22Rv1 (cell line): ENCODE data around the gene C1orf115.

ENCODE experiments used
- ZFX ChIP-seq: fragments of 450-650 bp; IDR thresholded peaks from 2 replicates; pipeline ENCODE4 v1.6.1; 2017; ENCODE audit warnings: antibody characterized with exemption, borderline replicate concordance
- TF ChIP-seq, protein P1 (sequence below): fragments of 450-650 bp; IDR thresholded peaks from 2 replicates; pipeline ENCODE4 v1.5.1; 2017; ENCODE audit warnings: mild to moderate bottlenecking

DNA sequence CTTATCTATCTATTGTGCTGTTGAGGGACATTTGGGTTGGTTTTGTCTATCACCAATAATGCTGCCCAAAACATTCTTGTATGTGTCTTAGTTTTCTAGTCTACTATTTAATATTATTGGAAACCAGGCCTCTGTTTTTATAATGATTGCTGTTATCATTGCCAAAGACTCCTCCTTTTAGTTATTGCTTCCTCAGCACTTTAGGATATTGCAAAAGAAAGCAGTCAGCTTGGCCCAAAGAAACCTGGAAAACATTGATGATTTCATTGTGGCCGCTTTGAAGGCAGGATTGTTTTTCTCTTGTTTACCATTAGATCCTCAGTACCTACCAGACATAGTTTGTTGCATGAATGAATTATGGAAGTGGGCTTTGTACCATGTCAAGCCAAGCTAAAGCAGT lies 37.4 kb downstream of the C1orf115 start:
- TF ChIP-seq, protein P1, sequence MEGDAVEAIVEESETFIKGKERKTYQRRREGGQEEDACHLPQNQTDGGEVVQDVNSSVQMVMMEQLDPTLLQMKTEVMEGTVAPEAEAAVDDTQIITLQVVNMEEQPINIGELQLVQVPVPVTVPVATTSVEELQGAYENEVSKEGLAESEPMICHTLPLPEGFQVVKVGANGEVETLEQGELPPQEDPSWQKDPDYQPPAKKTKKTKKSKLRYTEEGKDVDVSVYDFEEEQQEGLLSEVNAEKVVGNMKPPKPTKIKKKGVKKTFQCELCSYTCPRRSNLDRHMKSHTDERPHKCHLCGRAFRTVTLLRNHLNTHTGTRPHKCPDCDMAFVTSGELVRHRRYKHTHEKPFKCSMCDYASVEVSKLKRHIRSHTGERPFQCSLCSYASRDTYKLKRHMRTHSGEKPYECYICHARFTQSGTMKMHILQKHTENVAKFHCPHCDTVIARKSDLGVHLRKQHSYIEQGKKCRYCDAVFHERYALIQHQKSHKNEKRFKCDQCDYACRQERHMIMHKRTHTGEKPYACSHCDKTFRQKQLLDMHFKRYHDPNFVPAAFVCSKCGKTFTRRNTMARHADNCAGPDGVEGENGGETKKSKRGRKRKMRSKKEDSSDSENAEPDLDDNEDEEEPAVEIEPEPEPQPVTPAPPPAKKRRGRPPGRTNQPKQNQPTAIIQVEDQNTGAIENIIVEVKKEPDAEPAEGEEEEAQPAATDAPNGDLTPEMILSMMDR: no peak
- no peak for TF ChIP-seq ZFX
